Activated CD4-positive, alpha-beta T cell treated with anti-CD3 and anti-CD28 coated beads for 24 hours (primary cell): Measurements from ENCODE around the gene PLOD1.
"Not testable (repeated sequence)": the region's sequence is repeated elsewhere in the genome, so short reads cannot be mapped to it uniquely, and the experiment has no call there.

ENCODE experiments used
- DNase-seq, 2 donors: peaks; one replicate each; pipeline ENCODE4 v3.0.0-alpha.2; 2020; ENCODE audit warnings: low read depth in 2 of 2

Gene PLOD1

DNA sequence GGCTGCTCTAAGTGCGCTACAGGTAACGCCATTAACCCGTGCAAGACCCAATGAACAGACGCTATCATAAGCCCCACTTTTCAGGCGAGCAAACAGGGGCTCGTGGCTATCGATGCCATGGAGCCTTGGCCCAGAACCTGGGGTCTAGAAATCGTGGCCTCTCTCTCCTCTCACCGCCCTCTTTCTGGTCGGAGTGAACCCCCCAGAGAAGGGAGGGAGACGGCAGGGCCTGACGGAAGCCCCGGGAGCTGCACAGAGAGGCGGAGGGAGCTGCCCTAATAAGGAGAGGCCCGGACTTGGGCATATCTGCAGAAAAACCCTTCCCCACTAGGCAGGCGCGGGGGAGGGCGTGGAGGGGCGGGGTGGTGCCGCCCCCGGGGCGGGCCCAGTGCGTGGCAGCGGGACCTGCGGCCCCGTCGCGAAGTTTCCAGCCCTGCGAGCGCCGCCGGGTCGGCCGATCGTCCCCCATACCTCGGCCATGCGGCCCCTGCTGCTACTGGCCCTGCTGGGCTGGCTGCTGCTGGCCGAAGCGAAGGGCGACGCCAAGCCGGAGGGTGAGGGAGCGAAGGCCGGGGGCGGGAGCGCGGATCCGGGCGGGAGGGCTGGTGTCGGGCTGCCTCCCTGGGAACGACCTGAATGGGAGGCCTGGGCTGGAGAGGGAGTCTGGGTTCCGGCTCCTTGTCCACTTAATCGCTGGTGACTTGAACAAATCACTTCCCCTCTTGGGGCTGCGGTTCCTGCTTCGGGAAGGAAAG, at the start of gene PLOD1:
TSS of gene PLOD1 (plus strand) at position 416 of the 755 bp plus-strand sequence. CDS start at position 479, 63 bp downstream.
- DNase-seq, result peak; percentile 79 to 80

DNA sequence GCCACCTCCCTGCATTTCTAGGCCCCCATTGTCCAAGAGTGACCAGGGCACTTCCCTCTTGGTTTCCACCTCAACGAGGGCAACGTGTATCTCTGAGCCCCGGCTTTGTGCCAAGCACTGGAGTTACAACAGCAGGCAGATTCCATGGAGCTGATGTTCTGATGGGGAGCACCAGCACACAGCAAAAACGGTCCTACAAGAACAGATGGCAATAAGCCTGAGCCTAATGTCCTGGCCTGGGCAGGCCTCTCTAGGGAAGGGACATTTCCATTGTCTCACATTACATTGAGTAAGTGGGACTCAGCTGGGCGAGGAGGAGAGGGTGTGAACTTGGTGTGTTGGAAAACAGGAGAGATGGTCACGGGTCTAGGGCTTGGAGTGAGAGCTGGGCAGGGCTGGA, 48.6 kb upstream of the PLOD1 start:
- DNase-seq, result no peak

DNA sequence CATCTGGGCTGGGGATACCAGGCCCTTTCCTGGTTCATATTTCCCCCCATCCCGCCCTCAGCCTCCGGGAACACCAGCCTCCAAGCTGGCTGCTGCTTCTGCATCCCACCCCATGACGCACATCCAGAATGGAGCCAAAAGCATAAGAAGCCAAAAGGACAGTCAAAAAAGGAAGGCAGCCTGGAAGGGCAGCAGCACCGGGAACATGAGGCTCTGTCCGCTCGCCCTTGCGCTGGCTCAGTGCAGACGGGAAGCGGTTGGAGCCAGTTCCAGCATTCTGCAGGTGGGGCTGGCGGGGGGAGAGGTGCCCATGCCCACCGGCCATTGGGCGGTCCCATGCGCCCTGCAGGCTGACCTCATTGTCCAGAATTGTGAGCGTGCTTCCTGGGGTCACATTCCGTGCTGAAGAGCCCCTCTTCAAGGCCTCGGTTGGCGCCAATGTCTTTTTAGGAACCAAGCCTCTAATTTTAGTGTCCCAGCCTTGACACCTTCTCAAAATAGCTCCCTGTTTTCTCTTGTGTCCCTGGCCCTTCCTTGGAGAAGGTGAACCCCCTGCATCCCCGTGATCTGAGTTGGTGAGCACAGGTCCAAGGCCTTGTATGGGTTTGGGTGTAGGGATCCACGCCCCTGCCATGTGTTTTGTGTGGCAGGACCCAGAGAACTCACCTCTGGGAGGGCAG, 47.4 kb upstream of the PLOD1 start:
- DNase-seq, result no peak

DNA sequence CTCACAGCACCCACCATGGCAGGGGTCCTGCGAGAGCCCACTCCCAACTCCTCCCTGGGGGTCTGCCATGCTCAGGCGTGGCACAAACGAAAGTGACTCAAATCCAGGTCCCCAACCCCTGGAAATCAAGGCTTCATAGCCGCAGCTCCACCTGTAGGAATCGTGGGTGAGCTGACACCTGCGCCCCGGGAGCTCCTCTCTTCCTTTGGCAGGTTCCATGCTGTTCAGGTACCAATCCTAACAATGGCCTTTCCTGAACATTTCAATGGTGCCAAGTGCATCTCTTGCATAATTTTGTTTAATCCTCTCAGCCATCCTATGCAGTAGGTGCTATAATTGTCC, 46.9 kb upstream of the PLOD1 start:
- DNase-seq, result no peak

DNA sequence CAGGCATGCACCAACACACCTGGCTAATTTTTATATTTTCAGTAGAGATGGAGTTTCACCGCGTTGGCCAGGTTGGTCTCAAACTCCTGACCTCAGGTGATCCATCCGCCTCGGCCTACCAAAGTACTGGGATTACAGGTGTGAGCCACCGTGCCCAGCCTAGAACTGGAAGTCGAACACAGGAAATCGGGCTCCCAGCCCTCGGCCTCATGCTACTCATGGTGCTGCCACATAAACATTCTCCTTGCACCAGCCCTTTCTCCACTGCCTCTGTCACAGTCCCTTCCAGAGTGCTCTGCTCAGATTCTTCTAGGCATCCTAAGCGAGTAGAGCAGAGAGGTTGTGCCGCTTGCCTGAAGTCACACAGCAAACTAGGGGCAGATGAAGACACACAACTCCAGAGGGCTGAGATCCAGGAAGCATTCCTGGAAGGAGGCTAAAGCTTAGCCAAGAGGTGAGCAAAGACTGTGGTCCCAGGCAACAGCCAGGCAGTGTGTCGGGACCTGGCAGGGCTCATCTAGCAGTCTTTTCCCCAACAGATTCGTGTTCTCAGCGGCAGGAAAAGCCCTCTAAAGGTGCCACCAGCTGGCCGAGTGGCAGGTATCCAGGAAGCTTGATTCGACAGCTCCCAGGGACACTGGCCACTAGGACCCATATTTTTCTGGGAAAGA, 46.2 kb upstream of the PLOD1 start:
- no peak for DNase-seq

DNA sequence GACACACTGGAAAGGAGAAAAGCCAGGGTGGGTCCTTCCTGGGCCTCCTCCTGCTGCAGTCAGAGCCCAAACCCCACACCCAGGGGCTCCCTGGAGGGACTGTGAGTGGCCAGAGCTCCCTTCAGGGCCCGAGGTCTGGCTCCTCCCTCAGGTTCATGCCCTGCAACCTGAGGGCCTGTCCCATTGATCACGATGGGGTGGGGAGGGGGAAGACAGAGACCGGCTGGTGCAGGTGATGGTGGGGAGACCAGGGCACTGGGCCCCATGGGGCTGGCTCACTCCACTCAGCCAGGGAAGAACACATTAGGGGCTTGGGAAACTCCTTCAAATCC, 45.7 kb upstream of the PLOD1 start:
- no peak for DNase-seq

DNA sequence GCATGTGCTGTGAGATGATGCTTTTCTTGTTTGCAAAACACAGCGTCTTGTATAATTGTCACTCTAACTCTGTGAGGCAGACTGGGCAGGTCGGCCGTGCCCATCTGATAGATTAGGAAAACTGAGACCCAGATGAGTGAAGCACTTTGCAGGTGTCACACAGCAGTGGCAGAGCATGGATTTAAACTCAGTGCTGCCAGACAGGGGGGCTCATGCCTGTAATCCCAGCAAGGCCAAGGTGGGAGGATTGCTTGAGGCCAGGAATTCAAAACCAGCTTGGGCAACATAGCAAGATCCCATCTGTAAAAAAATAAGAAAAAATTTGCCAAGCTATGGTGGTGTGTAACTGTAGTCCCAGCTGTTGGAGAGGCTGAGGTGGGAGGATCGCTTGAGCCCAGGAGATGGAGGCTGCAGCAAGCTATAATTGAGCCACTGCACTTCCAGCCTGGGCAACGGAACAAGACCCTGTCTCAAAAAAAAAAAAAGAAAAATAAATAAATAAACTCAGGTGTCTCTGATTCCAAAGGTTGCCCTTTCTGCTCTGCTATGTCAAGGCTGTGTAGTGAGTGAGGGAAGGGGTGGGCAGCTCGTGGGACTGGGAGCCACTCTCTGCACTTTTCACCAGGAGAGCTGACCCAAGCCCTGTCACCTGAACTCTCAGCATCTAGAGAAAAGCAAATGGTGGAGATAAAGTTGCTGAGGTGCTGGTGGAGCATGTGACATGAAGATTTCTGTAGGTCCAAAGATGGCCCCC, 42.9 kb upstream of the PLOD1 start:
- no peak for DNase-seq

DNA sequence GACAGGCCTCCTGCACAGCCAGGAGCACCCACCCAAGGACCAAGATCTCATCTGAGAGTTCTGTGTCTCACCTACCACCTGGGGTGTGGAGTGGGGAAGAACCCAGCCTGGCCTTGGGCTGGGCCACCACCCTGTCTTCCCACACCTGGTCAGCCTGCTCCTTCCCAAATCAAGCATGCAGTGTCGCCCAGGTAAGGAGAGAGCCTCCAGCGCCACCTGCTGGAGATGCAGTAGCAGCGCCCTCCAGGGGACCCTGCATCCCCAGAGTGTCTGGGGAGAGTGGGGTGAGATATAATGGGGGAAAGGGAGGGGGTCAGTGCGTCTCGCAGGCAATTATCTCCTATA, 40.6 kb upstream of the PLOD1 start:
- DNase-seq, result peak; percentile 53 to 60

DNA sequence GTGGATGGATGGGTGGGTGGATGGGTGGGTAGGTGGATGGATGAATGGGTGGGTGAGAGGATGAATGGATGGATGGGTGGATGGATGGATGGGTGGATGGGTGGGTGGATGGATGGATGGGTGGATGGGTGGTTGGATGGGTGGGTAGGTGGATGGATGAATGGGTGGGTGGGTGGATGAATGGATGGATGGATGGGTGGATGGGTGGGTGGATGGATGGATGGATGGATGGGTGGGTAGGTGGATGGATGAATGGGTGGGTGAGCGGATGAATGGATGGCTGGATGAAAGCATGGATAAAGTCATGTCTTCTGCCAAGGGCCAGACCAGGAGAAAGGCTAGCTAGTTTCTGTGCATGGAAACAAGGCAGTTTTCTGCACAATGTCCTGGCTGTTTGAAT, 40.0 kb upstream of the PLOD1 start:
- not testable (repeated sequence) for DNase-seq

DNA sequence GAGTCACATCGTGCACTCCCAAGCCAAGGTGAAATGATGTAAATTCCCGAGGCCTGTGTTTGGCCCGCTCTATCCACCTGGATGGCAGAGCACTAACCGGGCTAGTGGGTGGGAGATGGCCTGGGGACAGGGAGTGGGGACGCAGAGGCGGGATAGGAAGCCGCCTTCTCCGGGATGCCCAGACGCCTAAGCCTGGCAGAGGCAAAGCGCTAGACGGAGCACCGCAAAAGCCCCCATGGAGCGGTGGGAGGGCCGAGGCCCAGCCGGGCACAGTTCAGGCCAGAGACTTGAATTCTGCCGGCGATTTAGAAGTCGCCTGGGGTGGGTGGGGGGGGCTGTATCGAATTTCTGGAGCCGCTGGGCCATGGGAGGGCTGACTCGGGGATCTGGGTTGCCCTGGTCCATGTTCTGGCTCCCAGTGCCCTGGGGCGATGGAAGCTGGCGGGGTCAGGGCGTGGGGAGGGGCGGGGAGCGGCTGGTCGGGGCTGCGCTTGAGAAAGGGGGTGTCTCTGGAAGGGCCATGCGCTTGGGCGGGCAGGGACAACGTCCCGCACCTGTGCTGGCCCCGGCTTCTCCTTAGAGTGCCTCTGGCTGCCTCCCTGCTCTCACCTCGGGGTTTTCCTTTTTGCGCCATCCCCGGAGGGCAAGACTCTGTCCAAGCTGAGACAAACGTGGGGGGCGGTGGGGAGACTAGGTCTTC, 36.3 kb upstream of the PLOD1 start:
- DNase-seq, result no peak

DNA sequence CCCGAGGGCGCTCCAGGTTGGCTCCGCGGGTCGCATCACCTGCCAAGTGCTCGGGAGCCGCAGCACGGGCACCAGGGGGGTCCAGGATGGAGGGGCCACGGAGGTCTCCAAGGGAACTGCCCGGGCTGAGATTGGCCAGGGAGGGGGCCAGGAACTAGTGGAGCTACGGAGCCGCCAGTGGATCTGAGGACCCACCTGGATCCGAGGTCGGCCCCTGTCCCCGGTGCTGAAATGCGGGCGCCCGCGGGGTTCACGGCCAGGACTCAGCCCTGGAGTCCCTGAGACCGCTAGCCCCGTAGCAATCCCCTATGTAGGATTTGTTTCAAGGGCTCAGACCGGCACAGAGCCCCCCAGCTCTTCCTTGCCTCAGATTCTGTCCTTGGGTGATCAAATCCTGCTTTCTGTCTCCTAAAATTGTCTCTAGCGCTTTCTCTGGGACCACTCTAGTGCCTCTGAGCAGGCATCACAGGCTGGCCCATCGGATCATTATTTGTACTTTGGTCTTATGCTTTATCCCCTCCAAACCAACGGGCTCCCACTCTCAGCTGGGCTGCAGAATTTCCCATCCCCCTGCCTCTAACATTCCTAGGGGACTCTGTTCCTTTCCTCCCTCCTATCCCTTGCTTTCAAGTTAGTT, 35.6 kb upstream of the PLOD1 start:
- no peak for DNase-seq

DNA sequence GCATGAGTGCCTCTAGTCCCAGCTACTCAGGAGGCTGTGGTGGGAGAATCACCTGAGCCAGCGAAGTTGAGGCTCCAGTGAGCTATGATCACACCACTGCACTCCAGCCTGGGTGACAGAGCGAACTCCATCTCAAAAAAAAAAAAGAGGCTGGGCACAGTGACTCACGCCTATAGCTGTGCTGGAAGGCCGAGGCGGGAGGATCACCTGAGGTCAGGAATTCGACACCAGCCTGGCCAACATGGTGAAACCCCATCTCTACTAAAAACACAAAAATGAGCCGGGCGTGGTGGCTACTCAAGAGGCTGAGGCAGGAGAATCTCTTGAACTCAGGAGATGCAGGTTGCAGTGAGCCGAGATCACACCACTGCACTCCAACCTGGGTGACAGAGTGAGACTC, 33.1 kb upstream of the PLOD1 start:
- not testable (repeated sequence) for DNase-seq

DNA sequence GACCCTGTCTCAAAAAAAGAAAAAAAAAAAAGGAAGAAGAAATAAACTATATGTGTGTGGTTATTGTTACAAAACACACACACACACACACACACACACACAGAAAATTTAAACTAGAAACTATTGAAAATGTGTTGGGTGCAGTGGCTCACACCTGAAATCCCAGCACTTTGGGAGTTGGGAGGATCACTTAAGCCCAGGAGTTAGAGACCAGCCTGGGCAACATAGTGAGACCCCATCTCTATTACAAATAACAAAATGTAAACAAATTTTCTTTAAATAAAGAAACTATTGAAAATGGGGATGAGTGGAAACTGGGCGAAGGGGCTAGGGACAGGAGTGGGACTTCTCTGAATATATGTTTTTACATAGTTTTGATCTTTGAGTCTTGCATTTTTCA, 31.3 kb upstream of the PLOD1 start:
- no peak for DNase-seq

DNA sequence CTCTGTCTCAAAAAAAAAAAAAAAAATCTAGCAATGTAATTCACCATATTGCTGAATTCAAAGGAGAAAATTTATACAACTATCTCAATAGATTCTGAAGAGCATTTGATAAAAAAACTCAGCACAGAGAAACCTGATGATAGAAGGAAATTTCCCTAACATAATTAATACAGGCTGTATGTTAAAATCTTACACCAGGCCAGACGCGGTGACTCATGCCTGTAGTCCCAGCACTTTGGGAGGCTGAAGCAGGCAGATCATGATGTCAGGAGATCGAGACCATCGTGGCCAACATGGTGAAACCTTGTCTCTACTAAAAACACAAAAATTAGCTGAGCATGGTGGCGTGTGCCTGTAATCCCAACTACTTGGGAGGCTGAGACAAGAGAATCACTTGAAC, 30.4 kb upstream of the PLOD1 start:
- DNase-seq, result not testable (repeated sequence)

DNA sequence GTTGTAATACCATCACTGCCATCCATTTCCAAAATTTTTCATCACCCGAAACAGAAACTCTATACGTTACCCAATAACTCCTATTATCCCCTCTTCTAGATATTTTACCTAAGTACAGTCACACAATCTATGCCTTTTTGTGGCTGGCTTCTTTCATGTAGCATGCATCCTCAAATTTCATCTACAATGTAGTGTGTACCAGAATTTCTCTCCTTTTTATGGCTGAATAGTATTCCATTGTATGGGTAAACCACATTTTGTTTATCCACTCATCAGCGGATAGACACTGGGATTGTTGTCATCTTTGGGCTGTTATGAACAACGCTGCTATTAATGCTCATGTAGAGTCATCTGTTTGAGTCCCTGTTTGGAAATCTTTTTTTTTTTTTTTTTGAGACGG, 29.5 kb upstream of the PLOD1 start:
- no peak for DNase-seq

DNA sequence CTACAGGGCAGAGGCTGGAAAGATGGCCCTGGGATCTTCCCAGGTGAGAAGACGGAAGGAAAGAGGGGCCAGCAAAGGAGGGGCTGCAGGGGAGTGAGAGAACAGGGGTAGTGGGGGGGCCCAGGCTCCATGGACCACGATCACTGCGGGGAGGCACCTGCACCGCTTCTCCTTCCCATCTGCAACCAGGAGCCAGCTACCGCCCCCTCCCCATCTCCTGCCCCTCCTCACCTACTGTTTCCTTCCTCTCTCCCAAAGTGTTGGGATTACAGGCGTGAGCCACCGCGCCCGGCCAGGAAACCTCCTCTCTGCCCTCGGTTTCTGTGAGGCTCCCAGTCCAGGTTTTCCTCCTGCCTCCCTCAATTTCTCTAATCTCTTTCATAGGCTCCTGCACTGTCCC, 27.6 kb upstream of the PLOD1 start:
- no peak for DNase-seq

DNA sequence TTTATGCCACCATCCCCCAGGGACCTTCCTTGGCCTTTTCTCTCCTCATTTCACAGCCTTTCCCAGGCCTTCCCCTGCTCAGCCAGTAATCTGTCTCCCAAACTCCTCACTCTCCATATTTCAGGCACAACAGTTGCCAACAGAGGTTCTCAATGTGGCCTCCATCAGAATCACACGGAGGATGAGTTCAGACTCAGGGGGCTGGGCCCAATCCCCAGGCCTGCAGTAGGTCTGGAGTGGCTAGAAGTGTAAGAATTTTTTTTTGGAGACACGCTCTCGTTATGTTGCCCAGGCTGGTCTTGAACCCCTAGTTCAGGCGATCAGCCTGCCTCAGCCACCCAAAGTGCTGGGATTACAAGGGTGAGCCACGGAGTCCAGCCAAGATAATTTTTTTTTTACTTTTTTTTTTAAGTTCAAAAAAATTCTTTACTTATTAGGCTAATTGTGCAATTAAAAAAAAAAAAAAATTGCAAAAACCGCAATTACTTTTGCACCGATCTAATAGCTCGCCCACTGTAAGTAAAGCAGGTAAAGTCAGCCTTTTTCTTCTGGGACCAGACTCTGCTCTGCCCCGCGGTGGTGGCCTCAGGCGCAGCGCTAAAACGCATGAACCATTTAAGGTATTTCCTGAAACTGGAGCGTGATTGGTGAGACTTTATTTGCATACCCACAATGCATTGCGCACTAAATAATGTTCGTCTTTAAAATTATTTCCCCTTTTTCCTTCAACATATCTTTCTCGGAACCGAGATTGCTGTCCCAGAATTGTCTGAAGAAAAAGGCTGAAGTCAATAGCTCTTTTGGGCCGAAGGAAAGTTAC, 27.0 kb upstream of the PLOD1 start:
- peak; percentile 69 to 90 for DNase-seq

DNA sequence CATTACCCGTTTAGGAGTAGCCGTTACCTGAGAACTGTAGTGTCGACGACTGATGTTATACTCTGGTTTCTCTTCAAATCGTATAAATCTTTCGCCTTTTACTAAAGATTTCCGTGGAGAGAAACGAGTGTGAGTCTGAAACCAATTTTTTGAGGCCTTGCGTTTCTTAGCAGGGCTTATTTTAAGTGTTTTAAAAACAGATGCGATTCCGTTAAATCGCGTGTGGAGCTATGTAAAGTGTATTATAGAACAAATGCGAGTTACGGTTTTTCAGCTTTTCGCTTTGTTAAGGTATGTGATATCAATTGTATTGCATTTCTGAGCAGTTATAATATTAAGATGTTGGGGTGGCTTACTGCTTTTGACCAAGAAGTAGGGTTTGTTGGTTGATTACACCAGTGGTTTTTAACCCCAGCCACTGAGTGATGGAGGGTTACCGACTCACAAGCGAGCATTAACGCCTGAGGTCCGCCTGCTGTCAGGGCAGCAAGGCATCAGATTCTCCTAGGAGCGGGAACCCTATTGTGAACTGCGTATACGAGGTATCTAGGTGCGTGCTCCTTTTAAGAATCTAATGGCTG, 26.3 kb upstream of the PLOD1 start:
- peak; percentile 45 to 67 for DNase-seq

DNA sequence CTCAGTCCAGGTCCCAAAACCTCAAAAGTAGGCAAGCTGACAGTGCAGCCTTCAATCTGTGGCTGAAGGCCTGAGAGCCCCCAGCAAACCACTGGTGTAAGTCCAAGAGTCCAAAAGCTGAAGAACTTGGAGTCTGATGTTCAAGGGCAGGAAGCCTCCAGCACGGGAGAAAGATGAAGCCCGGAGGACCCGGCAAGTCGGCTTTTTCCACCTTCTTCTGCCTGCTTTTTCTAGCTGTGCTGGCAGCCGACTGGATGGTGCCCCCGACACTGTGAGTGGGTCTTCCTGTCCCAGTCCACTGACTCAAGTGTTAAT, 23.6 kb upstream of the PLOD1 start:
- not testable (repeated sequence) for DNase-seq

DNA sequence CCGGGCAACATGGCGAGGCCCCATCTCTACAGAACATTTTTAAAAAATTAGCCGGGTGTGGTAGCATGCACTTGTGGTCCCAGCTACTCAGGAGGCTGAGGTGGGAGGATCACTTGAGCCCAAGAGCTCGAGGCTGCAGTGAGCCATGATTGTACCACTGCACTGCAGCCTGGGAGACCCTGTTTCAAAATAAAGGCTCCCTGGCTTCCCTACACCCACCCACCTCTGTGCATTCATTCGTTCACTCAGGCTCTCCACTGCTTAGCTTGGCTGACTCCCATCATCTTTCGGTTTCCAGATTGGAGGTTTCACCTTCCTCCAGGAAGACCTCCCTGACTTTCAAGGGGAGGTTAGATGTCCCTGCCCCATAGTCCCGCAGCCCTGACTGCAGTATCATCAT, 22.5 kb upstream of the PLOD1 start:
- no peak for DNase-seq
